Measurements from ENCODE around the gene TUG1. TPM values are rescaled to one million over a fixed set of nuclear protein-coding genes. Genes with fewer than 3 reads are reported as not detected.
A peak's percentile ranks its signal among the peaks of the same experiment; 100 is the strongest.

Gene TUG1
- polyA plus RNA-seq (ENCODE audit: insufficient read length in 3 of 3), result 100 to 1,000 TPM; 202 to 232 (median 217) TPM

GRCh38 chr22:30968924-30969531, at the start of gene TUG1:
Gene TUG1, plus strand, starts transcription at chr22:30969265.
- DNase-seq (ENCODE audit: low read depth in 3 of 3, low spot score in 2 of 3), result peak; percentile 87 to 96 (median 95)

GRCh38 chr22:30919973-30920372, 49.1 kb upstream of the TUG1 start:
- DNase-seq (ENCODE audit: low read depth in 3 of 3, low spot score in 2 of 3), result no peak

GRCh38 chr22:30920407-30920806, 48.7 kb upstream of the TUG1 start:
- peak in 2 of 3 donors; percentile 29 to 38 for DNase-seq (ENCODE audit: low read depth in 3 of 3, low spot score in 2 of 3)

GRCh38 chr22:30921108-30921507, 48.0 kb upstream of the TUG1 start:
- DNase-seq (ENCODE audit: low read depth in 3 of 3, low spot score in 2 of 3), result no peak

GRCh38 chr22:30922151-30922611, 46.9 kb upstream of the TUG1 start:
- peak in 1 of 3 donors; percentile 19 for DNase-seq (ENCODE audit: low read depth in 3 of 3, low spot score in 2 of 3)

GRCh38 chr22:30923168-30923900, 45.7 kb upstream of the TUG1 start:
- no peak for DNase-seq (ENCODE audit: low read depth in 3 of 3, low spot score in 2 of 3)

GRCh38 chr22:30925667-30926066, 43.4 kb upstream of the TUG1 start:
- no peak for DNase-seq (ENCODE audit: low read depth in 3 of 3, low spot score in 2 of 3)

- DNase-seq (ENCODE audit: low read depth in 3 of 3, low spot score in 2 of 3), result no peak
These were observed 42.4 kb upstream of the TUG1 start for GRCh38 chr22:30926706-30927105.

- DNase-seq (ENCODE audit: low read depth in 3 of 3, low spot score in 2 of 3), result no peak
These were observed 41.3 kb upstream of the TUG1 start for GRCh38 chr22:30927806-30928205.

GRCh38 chr22:30928401-30928800, 40.7 kb upstream of the TUG1 start:
- no peak for DNase-seq (ENCODE audit: low read depth in 3 of 3, low spot score in 2 of 3)

GRCh38 chr22:30930228-30930627, 38.8 kb upstream of the TUG1 start:
- no peak for DNase-seq (ENCODE audit: low read depth in 3 of 3, low spot score in 2 of 3)

- no peak for DNase-seq (ENCODE audit: low read depth in 3 of 3, low spot score in 2 of 3)
These were observed 37.3 kb upstream of the TUG1 start for GRCh38 chr22:30931541-30932300.

- DNase-seq (ENCODE audit: low read depth in 3 of 3, low spot score in 2 of 3), result no peak
These were observed 36.4 kb upstream of the TUG1 start for GRCh38 chr22:30932661-30933060.

- no peak for DNase-seq (ENCODE audit: low read depth in 3 of 3, low spot score in 2 of 3)
These were observed 35.6 kb upstream of the TUG1 start for GRCh38 chr22:30933457-30933856.

GRCh38 chr22:30934053-30934452, 35.0 kb upstream of the TUG1 start:
- DNase-seq (ENCODE audit: low read depth in 3 of 3, low spot score in 2 of 3), result no peak

- no peak for DNase-seq (ENCODE audit: low read depth in 3 of 3, low spot score in 2 of 3)
These were observed 28.2 kb upstream of the TUG1 start for GRCh38 chr22:30940685-30941362.

- DNase-seq (ENCODE audit: low read depth in 3 of 3, low spot score in 2 of 3), result no peak
These were observed 27.7 kb upstream of the TUG1 start for GRCh38 chr22:30941363-30941740.

GRCh38 chr22:30943368-30943767, 25.7 kb upstream of the TUG1 start:
- no peak for DNase-seq (ENCODE audit: low read depth in 3 of 3, low spot score in 2 of 3)

- DNase-seq (ENCODE audit: low read depth in 3 of 3, low spot score in 2 of 3), result no peak
These were observed 24.1 kb upstream of the TUG1 start for GRCh38 chr22:30944986-30945385.

GRCh38 chr22:30945653-30946052, 23.4 kb upstream of the TUG1 start:
- no peak for DNase-seq (ENCODE audit: low read depth in 3 of 3, low spot score in 2 of 3)

- DNase-seq (ENCODE audit: low read depth in 3 of 3, low spot score in 2 of 3), result no peak
These were observed 22.7 kb upstream of the TUG1 start for GRCh38 chr22:30946354-30946753.
